Hippocampal formation (tissue), 2 donors: ENCODE measurements around the gene GPR42.
"Not testable (repeated sequence)": the region's sequence is repeated elsewhere in the genome, so short reads cannot be mapped to it uniquely, and the experiment has no call there.

Experiments used
- DNase-seq, 2 donors: peaks; one replicate each; lab custom pipeline; 2025; lab: John Stamatoyannopoulos, UW

Gene GPR42

DNA sequence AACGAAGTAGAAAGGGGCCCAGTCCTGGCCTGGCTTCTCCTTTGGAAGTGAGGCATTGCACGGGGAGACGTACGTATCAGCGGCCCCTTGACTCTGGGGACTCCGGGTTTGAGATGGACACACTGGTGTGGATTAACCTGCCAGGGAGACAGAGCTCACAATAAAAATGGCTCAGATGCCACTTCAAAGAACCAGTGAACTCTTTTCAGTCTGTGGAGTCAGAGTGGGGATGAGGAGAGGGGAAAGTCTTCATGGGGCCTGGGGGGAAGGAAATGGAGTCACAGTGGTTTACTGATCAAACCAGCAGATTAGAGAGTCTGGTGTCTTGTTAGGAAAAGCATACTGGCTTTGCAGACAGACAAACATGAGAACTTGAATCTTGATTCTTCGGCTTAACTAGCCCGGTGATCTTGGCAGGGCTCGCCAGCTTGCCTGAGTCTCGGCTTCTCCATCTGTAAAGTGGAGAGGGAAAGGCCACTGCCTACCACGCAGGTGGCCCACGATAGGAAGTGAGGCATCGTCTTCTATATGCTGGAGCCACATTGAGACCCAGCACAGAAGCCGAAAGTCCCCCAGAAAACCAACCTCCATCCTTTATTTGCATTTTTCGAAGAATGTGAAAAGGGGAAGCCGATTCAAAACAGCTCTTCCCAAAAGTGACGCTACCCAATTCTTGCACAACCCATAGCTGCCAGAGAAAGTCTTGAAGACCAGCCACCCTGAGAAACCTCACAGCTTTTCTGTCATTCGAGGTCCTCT is 23.5 kb upstream of the GPR42 start, which contains the start of gene FFAR1:
FFAR1 (plus strand) TSS at position 732 of the 759 bp plus-strand sequence. CDS start 3,650 bp downstream, outside the sequence.
- peak in 1 of 2 donors; percentile 12 for DNase-seq

DNA sequence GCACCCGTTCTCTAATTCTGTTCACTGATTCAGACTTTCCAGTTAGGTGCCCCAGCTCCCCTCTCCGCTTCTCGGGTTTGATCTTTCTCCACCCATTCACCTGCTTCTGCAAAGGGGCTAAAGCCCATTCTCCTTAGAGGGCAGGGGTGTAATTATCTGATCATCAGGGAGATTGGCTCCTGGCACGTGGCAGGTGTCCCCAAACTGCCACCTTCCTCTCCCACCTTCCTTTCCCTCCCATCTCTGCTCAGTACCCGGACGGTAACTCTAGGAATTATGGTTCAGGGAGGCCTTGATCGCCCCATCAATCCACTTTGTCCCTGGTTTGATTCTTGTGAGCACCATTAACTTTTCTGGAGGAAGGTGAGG is 23.0 kb upstream of the GPR42 start:
- DNase-seq: no peak

DNA sequence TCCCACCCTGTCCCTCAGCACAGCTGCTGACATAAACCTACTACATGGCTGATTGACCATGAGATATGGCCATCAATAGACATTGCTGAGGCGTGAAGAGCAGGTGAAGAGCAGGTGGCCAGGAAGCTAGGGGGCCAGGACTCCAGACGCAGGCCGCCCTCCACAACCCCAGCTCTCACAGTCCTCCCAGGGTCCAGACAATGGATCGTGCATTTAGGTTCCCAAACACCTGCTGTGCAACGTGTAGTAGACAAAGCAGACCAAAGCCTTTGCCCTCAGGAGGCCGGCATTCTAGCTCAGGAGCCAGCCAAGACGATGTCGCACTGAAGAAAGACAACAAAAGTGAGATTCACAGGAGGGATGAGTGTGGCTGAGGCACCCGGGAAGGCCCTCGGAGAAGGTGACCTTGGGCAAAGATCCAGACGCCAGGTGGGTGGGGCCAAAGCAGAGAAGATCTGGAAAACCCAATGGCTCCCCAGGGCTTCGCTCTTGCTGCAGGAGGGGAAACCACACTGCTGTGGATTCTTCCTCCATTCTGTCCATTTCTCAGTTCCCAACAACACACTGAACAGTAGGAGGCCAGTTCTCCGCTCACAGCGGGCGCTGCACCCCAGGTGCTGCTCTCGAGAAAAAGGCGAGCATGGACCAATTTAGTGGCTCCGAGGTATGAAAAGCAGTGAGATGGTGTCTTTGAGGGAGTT is 21.8 kb upstream of the GPR42 start:
- DNase-seq: no peak

DNA sequence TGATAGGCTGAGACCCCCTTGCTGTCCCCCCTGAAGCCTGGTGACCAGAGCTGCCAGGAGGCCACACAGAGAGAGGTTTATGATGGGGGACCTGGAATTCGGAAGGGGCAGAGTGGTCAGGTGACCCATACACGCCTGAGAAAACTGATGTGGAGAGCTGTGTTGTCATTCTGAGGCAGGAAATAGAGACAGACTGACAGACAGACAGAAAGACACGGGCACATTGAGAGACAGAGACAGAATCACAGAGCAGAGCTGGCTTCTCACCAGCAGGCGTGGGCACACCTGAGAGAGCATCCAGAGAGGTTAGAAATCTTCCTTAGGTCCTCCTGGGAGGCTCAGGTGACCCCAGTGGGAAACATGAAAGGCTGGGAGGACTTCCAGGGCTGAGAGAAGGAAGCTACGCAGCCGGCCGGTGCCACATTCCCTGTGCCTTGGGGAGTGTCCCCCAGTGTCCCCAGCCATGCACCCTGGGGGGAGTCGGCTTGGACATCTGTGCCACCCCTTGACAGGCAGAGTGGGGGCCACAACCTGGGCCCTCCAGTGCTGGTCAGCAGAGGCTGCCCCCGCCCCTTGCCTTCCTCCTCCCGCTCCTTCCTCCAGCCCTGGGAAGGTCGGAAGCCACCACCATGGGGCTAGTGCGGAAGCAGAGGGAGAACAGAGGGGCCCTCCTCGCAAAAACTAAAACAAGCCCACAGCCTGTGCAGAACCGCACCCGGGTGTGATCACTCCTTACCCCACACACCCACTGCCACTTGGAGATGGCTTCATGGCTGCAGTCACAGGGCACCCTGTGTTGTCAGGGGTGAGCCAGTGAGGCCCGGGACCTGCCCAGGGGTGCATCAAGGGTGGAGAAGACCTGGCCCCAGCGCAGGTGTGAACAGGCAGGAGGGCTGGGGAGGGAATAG is 21.0 kb upstream of the GPR42 start:
- no peak for DNase-seq

DNA sequence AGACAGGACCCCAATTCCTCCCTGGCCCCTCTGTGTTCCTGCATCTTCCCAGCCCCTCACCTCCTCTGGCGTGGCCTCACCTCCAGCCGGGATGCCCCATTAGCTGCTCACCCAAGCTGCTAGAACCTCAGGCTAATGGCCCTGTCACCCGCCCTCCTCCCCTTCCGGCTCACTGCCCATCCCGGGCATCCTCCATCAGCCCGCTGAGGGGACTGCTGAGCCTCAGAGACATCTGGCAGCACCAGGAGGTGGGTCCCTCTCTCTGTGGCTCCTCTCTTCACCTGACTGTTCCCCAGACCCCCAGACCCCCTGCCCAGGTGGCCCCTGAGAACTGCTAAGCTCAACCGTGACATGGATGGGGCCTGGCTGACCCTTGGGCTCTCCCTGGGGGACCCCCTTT is 20.3 kb upstream of the GPR42 start:
- no peak for DNase-seq

DNA sequence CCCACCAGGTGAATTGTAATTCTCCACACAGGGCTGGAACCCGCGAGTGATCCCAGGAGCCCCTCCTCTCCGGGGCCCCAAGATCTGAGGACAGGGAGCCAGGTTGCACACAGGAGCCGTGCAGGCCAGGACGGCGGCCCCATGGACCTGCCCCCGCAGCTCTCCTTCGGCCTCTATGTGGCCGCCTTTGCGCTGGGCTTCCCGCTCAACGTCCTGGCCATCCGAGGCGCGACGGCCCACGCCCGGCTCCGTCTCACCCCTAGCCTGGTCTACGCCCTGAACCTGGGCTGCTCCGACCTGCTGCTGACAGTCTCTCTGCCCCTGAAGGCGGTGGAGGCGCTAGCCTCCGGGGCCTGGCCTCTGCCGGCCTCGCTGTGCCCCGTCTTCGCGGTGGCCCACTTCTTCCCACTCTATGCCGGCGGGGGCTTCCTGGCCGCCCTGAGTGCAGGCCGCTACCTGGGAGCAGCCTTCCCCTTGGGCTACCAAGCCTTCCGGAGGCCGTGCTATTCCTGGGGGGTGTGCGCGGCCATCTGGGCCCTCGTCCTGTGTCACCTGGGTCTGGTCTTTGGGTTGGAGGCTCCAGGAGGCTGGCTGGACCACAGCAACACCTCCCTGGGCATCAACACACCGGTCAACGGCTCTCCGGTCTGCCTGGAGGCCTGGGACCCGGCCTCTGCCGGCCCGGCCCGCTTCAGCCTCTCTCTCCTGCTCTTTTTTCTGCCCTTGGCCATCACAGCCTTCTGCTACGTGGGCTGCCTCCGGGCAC is 19.3 kb upstream of the GPR42 start:
- DNase-seq: no peak

DNA sequence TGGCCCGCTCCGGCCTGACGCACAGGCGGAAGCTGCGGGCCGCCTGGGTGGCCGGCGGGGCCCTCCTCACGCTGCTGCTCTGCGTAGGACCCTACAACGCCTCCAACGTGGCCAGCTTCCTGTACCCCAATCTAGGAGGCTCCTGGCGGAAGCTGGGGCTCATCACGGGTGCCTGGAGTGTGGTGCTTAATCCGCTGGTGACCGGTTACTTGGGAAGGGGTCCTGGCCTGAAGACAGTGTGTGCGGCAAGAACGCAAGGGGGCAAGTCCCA is 18.8 kb upstream of the GPR42 start:
- no peak for DNase-seq

DNA sequence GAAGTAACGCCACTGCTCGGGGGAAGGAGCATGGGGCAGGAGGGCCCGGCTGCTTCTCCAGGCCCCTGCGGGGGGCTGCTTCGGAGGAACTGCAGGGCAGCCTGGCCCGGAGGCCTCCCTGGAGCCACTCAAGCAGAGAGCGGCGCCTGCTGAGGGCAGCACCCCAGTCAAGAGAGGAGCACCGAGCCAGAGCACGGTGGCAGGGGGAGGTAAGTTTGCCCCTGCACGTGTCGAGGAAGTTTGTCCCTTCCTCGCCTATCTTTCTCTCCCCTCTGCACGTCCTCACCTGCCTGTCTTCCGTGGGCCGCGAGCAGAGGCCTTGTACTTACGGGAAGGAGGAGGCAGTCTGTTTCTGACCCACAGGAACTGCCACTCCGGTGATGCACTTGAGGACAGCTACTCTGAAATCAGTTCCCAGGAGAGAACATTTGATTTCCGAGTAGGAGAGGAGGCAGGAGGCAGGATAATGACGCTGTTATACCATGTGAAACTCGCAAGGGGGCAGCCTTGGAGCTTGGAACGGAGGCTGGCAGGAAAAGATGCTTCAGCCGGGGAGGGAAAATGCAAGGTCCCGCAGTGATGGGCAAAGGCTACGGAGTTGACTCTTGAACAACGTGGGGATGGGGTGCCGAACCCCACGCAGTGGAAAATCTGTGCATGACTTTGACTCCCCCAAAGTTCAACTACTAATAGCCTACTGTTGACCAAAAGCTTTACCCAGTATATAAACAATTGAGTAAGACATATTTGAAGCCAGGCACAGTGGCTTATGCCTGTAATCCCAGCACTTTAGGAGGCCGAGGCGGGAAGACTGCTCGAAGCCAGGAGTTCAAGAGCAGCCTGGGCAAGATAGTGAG is 18.2 kb upstream of the GPR42 start:
- DNase-seq: peak; percentile 57 to 62

DNA sequence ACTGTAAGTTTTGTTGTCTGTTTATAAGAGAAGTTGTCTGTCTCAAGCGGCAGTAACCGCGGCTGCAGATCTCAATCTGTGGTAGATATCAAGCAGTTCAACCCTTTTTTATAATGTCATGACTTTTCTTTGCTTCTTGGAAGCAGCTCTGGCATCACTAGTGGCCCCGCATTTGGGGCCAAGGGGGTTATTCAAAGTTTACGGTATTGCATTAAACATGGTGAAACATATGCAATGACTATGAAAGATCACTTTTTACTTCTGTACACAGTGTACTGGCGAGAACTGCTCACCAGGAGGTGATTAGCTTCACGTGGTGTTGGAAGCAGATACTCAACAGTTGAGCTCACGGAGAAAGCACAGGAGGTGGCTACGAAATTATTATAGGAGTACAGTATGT is 17.2 kb upstream of the GPR42 start:
- DNase-seq: no peak

DNA sequence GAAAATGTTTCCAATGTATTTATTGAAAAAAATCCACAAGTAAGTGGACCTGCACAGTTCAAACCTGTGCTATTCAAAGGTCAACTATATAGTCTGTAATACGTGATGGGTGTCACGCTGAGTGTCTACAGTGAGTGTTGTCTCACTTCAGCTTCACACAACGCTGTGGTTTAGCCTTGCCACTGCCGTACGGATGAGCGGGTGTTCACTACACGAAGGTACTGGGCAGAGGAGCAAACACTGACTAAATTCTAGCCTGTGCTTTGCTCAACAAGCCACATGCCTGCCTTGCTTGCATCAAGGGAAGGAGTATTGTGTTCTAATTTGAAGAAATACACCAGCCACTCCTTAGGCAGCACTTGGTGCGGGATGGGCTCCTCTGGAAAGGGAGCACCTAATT is 16.0 kb upstream of the GPR42 start:
- DNase-seq: no peak

DNA sequence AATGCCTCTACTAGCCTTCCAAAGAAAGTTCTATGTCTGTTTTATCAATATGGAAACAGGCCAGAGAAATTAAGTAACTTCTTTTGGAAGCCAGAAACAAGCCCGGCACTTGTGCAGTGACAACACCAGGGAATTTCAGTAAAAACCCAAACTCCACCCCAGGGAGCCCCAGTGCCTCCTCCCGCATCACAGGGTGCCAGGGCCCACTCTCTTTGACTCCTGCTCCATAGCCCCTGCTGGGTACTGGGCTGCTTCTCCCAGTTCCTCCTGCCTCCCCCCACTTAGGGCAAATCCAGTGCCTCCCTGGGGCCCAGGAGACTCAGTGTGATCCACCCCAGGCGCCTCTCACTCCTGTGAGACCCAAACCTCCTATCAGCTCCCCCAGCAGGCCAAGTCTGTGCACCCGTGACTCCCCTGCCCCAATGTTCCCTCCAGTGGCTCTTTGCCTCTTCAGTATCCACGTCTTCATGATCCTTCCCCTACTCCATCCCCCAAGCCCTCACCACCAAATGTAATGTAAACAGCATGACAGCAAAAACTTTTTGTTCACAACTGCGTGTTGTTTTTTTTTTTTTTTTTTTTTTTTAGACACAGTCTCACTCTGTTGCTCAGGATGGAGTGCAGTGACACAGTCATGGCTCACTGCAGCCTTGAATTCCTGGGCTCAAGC is 14.9 kb upstream of the GPR42 start:
- DNase-seq: no peak

DNA sequence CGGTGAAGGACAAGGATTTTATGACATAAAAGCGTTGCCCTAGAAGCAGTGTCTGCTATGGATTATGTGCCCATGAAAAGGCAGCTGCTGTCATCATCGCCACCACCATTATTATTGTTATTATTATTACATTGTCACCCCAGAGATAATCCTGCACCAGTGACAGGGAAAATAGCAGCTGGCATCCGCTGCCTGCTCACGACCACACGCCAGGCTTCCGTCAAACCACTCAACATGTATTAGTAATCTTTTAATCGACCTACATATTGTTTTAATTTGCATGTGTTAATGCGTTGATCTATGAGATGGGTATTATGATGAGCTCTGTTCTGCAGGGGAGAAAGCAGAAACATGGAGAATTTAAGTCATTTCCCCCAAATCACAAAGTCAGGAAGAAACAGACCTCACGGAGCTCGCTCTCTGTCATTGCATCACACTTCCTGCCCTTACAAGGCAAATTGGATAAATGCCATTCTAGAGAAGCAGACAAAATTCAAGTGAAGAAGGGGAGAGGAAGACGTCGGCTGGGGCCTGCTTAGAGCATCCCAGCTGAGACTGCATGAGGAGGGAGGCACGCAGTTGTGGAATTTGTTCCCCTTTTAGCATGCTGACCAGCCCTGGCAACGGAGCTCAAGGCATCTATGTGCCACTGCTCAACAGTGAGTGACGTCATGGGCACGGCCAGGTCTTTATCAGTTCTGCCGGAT is 12.8 kb upstream of the GPR42 start, which contains the start of gene FFAR3:
FFAR3 (plus strand) TSS at position 594 of the 707 bp plus-strand sequence. CDS start 431 bp downstream, outside the sequence.
- DNase-seq: peak in 1 of 2 donors; percentile 24

DNA sequence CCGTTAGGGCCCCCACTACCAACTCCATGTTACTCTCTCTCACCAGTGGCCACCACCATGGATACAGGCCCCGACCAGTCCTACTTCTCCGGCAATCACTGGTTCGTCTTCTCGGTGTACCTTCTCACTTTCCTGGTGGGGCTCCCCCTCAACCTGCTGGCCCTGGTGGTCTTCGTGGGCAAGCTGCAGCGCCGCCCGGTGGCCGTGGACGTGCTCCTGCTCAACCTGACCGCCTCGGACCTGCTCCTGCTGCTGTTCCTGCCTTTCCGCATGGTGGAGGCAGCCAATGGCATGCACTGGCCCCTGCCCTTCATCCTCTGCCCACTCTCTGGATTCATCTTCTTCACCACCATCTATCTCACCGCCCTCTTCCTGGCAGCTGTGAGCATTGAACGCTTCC is 12.0 kb upstream of the GPR42 start:
- not testable (repeated sequence) for DNase-seq

DNA sequence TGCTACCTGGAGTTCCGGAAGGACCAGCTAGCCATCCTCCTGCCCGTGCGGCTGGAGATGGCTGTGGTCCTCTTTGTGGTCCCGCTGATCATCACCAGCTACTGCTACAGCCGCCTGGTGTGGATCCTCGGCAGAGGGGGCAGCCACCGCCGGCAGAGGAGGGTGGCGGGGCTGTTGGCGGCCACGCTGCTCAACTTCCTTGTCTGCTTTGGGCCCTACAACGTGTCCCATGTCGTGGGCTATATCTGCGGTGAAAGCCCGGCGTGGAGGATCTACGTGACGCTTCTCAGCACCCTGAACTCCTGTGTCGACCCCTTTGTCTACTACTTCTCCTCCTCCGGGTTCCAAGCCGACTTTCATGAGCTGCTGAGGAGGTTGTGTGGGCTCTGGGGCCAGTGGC is 11.5 kb upstream of the GPR42 start:
- not testable (repeated sequence) for DNase-seq

DNA sequence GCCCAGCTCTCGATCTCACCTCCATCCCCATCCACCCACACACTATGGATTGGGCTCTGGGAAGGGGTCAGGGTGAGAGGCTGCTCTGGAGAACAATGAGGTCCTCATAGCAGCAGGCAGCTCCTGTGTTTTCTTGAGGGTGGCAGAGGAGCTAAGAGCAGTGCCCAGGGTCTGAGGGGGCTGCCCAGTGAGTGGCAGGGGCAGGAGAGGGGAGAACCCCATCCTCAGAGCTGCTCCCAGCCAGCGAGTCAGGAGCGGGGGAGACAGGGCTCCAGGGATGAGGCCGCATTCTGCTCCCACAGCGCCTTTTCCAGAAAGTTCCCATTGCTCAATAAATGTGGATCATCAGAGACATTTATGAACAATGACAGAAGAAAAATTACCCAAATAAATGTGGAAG is 10.8 kb upstream of the GPR42 start:
- DNase-seq: not testable (repeated sequence)

DNA sequence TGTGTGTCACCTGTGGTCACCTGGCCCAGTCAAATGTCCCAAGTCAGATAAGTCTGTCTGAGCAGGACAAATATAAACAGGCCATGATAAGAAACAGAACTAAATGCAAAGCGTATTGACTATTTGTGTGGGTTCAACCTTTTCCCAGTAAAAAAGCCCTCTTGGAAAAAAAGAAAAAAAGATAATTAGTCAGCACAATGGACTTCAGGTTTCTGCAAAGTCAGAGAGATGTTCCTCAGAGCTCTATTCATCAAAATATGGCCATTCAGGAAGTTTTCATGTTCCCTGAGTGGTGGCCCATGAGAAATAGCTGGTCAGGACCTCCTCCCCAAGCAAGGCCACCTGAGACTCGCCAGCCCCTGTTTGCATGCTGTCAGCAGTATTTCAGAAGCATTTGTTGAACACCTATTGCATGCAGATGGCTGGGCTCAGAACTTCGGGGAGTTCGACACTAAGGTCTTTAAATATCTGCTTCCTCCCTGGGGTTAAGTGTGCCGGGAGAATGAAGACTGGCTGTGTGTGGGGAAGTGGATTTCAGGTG is 9.9 kb upstream of the GPR42 start:
- DNase-seq: no peak

DNA sequence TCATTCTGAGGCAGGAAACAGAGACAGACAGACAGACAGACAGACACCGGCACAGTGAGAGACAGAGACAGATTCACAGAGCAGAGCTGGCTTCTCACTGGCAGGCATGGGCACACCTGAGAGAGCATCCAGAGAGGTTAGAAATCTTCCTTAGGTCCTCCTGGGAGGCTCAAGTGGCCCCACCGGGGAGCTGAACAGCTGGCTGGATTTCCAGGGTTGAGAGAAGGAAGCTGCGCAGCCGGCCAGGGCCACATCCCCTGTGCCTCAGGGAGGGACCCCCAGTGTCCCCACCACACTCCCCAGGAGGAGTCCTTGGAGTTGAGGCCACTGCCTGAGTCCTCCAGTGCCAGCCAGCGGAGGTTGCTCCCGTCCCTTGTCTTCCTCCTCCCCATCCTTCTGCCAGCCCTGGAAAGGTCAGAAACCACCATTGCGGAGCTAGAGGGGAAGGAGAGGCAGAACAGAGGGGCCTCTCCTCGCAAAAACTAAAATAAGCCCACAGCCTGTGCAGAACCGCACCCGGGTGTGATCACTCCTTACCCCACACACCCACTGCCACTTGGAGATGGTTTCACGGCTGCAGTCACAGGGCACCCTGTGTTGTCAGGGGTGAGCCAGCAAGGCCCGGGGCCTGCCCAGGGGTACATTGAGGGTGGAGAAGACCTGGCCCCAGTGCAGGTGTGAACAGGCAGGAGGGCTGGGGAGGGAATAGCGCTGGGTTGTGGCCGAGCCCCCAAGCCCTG is 8.4 kb upstream of the GPR42 start:
- no peak for DNase-seq

DNA sequence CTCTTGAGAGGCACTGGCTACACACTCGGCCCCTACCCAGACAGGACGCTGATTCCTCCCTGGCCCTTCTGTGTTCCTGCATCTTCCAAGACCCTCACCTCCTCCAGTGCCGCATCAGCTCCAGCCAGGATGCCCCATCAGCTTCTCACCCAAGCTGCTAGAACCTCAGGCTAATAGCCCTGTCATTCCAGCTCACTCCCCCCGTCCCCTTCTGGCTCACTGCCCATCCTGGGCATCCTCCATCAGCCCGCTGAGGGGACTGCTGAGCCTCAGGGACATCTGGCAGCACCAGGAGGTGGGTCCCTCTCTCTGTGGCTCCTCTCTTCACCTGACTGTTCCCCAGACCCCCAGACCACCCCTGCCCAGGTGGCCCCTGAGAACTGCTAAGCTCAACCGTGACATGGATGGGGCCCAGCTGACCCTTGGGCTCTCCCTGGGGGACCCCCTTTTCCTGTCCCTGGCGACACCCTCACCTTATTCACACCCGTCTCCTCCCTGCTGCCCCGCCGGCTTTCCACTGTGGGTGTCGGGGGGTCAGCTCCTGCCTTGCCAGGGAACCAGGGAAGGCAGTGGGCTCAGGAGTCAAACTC is 7.8 kb upstream of the GPR42 start:
- DNase-seq: no peak
